HG03571 (cell line): ENCODE measurements around the gene PFKM.
A peak's percentile ranks its signal among the peaks of the same experiment; 100 is the strongest.
"Not testable (repeated sequence)": the region's sequence is repeated elsewhere in the genome, so short reads cannot be mapped to it uniquely, and the experiment has no call there.

ENCODE experiments used
- ATAC-seq: cut with Tn5 transposase; IDR thresholded peaks from one replicate; pipeline ENCODE4 v1.9.1; 2021; ENCODE audit not compliant: unreplicated experiment

Gene PFKM

GRCh38 chr12:48155786-48156185, 36.6 kb downstream of the PFKM start:
- ATAC-seq: not testable (repeated sequence)

GRCh38 chr12:48156652-48157017, 37.5 kb downstream of the PFKM start:
- no peak for ATAC-seq

- peak; percentile 82 for ATAC-seq
Observed at GRCh38 chr12:48157018-48157888, 38.1 kb downstream of the PFKM start, which contains the start of gene ASB8. Gene ASB8, minus strand, starts transcription at chr12:48157515. Its CDS starts 4,019 bp downstream, at chr12:48153496.

- no peak for ATAC-seq
Observed at GRCh38 chr12:48157889-48158370, 38.8 kb downstream of the PFKM start.

GRCh38 chr12:48160046-48160445, 40.9 kb downstream of the PFKM start:
- ATAC-seq: no peak

GRCh38 chr12:48160807-48161206, 41.6 kb downstream of the PFKM start:
- ATAC-seq: no peak

- ATAC-seq: no peak
Observed at GRCh38 chr12:48163150-48163747, 44.1 kb downstream of the PFKM start.

- no peak for ATAC-seq
Observed at GRCh38 chr12:48164451-48164850, 45.3 kb downstream of the PFKM start.

- ATAC-seq: no peak
Observed at GRCh38 chr12:48165089-48165981, 46.2 kb downstream of the PFKM start.

- ATAC-seq: no peak
Observed at GRCh38 chr12:48169011-48169410, 49.8 kb downstream of the PFKM start.

- ATAC-seq: no peak
Observed at GRCh38 chr12:48175613-48176416, 56.7 kb downstream of the PFKM start.

- no peak for ATAC-seq
Observed at GRCh38 chr12:48176417-48176751, 57.2 kb downstream of the PFKM start.

GRCh38 chr12:48177982-48178381, 58.8 kb downstream of the PFKM start:
- ATAC-seq: no peak

- ATAC-seq: no peak
Observed at GRCh38 chr12:48179466-48179865, 60.3 kb downstream of the PFKM start.

- no peak for ATAC-seq
Observed at GRCh38 chr12:48180424-48180823, 61.3 kb downstream of the PFKM start.

GRCh38 chr12:48180857-48181495, 61.8 kb downstream of the PFKM start:
- ATAC-seq: no peak

- no peak for ATAC-seq
Observed at GRCh38 chr12:48182631-48183030, 63.5 kb downstream of the PFKM start.

GRCh38 chr12:48183091-48183875, 64.1 kb downstream of the PFKM start, which contains the start of gene CCDC184:
Gene CCDC184, plus strand, starts transcription at chr12:48183644. Its CDS starts 479 bp downstream, at chr12:48184123.
- peak; percentile 73 for ATAC-seq

GRCh38 chr12:48183876-48184548, 64.8 kb downstream of the PFKM start:
- ATAC-seq: no peak
